Upper lobe of right lung (tissue), 1 donor: ENCODE measurements around the gene RAB6B. TPM values are rescaled to one million over a fixed set of nuclear protein-coding genes. Genes with fewer than 3 reads are reported as not detected.

Source experiments
- ATAC-seq: fragments of 200-7000 bp; cut with Tn5 transposase; one replicate; pipeline ENCODE4 v1.9.1; 2020; ENCODE audit warnings: mild to moderate bottlenecking, moderate library complexity
- DNase-seq: peaks from one replicate; pipeline ENCODE4 v3.0.0-alpha.2; 2020
- H3K27ac ChIP-seq: fragments of 200-600 bp; one replicate; pipeline ENCODE4 v1.8.0; 2022
- H3K27me3 ChIP-seq: fragments of 200-600 bp; one replicate; pipeline ENCODE4 v1.8.0; 2022; ENCODE audit warnings: mild to moderate bottlenecking
- H3K36me3 ChIP-seq: fragments of 200-600 bp; one replicate; pipeline ENCODE4 v1.8.0; 2022
- H3K4me1 ChIP-seq: fragments of 200-600 bp; one replicate; pipeline ENCODE4 v1.8.0; 2022
- H3K4me3 ChIP-seq: fragments of 200-600 bp; one replicate; pipeline ENCODE4 v1.8.0; 2022; ENCODE audit warnings: mild to moderate bottlenecking
- H3K9me3 ChIP-seq: fragments of 200-600 bp; one replicate; pipeline ENCODE4 v1.8.0; 2022
- CTCF ChIP-seq: fragments of 200-600 bp; IDR thresholded peaks from one replicate; pipeline ENCODE4 v1.8.0; 2022; ENCODE audit warnings: antibody characterized with exemption
- intact Hi-C: fragments of 100-400 bp; cut with DNase I; formaldehyde crosslinking; loops from one replicate; pipeline ENCODE4 v1.11.0; 2022
- total RNA-seq: library from RNA; stranded (reverse); fragmentation: NEBNext Ultra II Directional; extraction: Animal tissue kit (Norgen Biotek cat#: 25700); gene quantifications from one replicate; pipeline ENCODE4 v1.2.1, GENCODE V29; 2021
- donor health status: DM: no; HTN: yes; CAD: no; lungs with severe emphysema.

Gene RAB6B
- total RNA-seq, 1 donor from 2014 or later = 7.4 TPM

- intact Hi-C loops = no loop called here
- DNase-seq (no peak), ATAC-seq (no peak)
- Histone ChIP-seq H3K4me1 (no peaks in the 10 kb centered on the region), H3K4me3 (no peak overlapping the region), H3K27ac (no peak overlapping the region), H3K9me3 (no peaks in the 10 kb centered on the region), H3K36me3 (no peaks in the 10 kb centered on the region), H3K27me3 (peaks cover 13% of the 10 kb centered on the region)
- TF ChIP-seq CTCF = no peak
Measured at GRCh38 chr3:133890037-133890436, 5.6 kb downstream of the RAB6B start.

- no peak for ATAC-seq
- Histone ChIP-seq H3K27me3 (peaks cover 6% of the 10 kb centered on the region), H3K4me1 (no peaks in the 10 kb centered on the region), H3K9me3 (no peaks in the 10 kb centered on the region), H3K27ac (no peak overlapping the region), H3K36me3 (no peaks in the 10 kb centered on the region), H3K4me3 (no peak overlapping the region)
- DNase-seq = no peak
- intact Hi-C loops = no loop called here
- TF ChIP-seq CTCF = no peak
Measured at GRCh38 chr3:133888726-133889340, 6.8 kb downstream of the RAB6B start.

GRCh38 chr3:133887803-133888703 lies 7.6 kb downstream of the RAB6B start:
- intact Hi-C loops = no loop called here
- Histone ChIP-seq H3K4me3 (no peak overlapping the region), H3K9me3 (no peaks in the 10 kb centered on the region), H3K4me1 (no peaks in the 10 kb centered on the region), H3K36me3 (no peaks in the 10 kb centered on the region), H3K27ac (no peak overlapping the region), H3K27me3 (peaks cover 4% of the 10 kb centered on the region)
- DNase-seq (no peak), ATAC-seq (no peak)
- no peak for TF ChIP-seq CTCF

GRCh38 chr3:133887074-133887802 lies 8.4 kb downstream of the RAB6B start:
- no peak for ATAC-seq
- Histone ChIP-seq H3K4me3 (no peak overlapping the region), H3K27ac (no peak overlapping the region), H3K36me3 (no peaks in the 10 kb centered on the region), H3K27me3 (no peaks in the 10 kb centered on the region), H3K4me1 (no peaks in the 10 kb centered on the region), H3K9me3 (no peaks in the 10 kb centered on the region)
- intact Hi-C loops = no loop called here
- no peak for TF ChIP-seq CTCF
- no peak for DNase-seq

- ATAC-seq (no peak), DNase-seq (no peak)
- intact Hi-C loops = no loop called here
- Histone ChIP-seq H3K9me3 (no peaks in the 10 kb centered on the region), H3K27ac (no peak overlapping the region), H3K4me3 (no peak overlapping the region), H3K27me3 (no peaks in the 10 kb centered on the region), H3K36me3 (no peaks in the 10 kb centered on the region), H3K4me1 (no peaks in the 10 kb centered on the region)
- no peak for TF ChIP-seq CTCF
Measured at GRCh38 chr3:133886031-133886722, 9.5 kb downstream of the RAB6B start.
